ENCODE results near the gene UBA52. TPM values are rescaled to one million over a fixed set of nuclear protein-coding genes. Genes with fewer than 3 reads are reported as not detected.

The UBA52 gene
- total RNA-seq, 1 donor from 2014 or later, result 859 TPM

GRCh38 chr19:18610556-18611326 is 39.1 kb downstream of the UBA52 start:
- Histone ChIP-seq H3K36me3 (ENCODE audit: control insufficient read depth, insufficient read depth, low read length) (no peaks in the 10 kb centered on the region), H3K27me3 (ENCODE audit: control insufficient read depth, insufficient read depth, low read length) (peaks cover 86% of the 10 kb centered on the region), H3K4me3 (ENCODE audit: low read depth, low read length) (no peak overlapping the region)
- no peak for TF ChIP-seq CTCF (IDR thresholded peaks at IDR 0.05; ENCODE audit: insufficient read depth, low read length, poor library complexity, severe bottlenecking)
- DNase-seq (ENCODE audit: low read depth), result no peak

DNA sequence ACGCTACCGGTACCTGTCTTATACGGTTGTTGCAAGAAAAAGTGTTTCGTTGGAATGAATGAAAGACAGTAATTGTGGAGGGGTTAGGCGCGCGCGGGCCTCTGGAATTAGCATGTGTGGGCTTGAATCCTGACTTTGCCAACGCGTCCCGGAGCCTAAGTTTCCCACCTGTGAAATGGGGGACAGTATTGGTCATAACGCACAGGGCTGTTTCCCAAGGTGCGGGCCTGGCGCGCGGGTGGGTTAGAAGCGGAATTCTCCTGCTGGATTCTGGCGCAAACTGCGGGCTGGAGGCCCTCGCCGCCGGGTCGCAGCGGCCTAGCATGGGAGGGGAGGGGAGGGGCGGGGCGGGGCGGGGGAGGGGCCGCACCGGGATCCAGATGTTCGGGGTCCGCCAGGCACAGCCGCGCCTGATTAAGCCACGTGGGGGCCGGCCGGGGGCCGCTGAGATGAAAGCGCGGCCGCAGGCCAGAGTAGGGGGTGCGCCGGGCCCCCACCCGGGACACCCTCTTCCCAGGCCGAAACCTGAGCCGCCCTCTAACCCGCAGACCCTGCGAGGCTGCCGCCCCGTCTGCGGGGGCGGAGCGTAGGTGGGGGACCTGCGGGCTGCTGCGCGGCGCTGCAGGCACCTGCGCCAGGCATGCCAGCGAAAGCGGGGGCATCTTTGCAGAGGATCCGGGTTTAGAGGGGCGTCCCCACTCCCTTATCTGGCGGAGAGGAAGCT is 39.8 kb downstream of the UBA52 start:
- Histone ChIP-seq H3K4me3 (ENCODE audit: low read depth, low read length) (no peak overlapping the region), H3K36me3 (ENCODE audit: control insufficient read depth, insufficient read depth, low read length) (no peaks in the 10 kb centered on the region), H3K27me3 (ENCODE audit: control insufficient read depth, insufficient read depth, low read length) (peaks cover 83% of the 10 kb centered on the region)
- DNase-seq (ENCODE audit: low read depth), result no peak
- TF ChIP-seq CTCF (IDR thresholded peaks at IDR 0.05; ENCODE audit: insufficient read depth, low read length, poor library complexity, severe bottlenecking), result no peak

DNA sequence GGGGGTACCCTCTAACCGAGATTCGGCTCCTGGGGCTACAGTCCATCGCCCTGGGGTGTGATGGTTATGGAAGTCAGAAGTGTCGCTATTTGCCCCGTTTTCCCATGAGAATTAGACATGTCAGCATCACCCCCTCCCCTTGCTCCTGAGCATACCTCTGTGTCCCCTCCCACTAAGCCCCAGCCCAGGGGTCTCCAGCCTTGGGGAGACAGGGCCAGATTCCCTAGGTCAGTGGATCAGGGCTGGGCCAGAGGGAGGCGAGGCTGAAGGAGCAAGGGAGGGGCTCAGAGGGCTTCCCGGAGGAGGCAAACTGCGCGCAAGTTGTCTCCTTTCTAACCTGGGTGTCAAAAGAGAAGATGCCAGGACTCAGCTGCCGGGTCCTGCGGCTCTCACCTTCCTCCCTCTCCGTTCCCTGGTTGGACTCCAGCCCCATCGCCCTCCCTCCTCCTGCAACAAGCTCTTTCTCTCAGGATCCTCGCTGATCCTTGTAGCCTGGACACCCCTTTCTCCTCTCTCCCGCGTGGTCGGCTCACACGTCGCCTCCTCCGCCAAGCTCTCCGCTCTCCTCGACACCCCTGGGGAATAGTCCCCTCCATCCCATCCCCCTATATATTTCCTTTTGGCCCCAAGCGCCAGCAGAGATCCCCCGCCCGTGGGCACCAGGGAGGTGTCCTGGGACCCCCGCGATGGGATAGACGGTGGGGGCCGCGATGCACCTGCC is 40.6 kb downstream of the UBA52 start:
- DNase-seq (ENCODE audit: low read depth), result no peak
- TF ChIP-seq CTCF (IDR thresholded peaks at IDR 0.05; ENCODE audit: insufficient read depth, low read length, poor library complexity, severe bottlenecking), result no peak
- H3K36me3 ChIP-seq (ENCODE audit: control insufficient read depth, insufficient read depth, low read length), result no peaks in the 10 kb centered on the region
- H3K4me3 ChIP-seq (ENCODE audit: low read depth, low read length), result peak overlapping the region; percentile 32
- H3K27me3 ChIP-seq (ENCODE audit: control insufficient read depth, insufficient read depth, low read length), result peaks cover 78% of the 10 kb centered on the region

- Histone ChIP-seq H3K27me3 (ENCODE audit: control insufficient read depth, insufficient read depth, low read length) (peaks cover 71% of the 10 kb centered on the region), H3K4me3 (ENCODE audit: low read depth, low read length) (peak within 1 kb of the TSS; percentile 32), H3K36me3 (ENCODE audit: control insufficient read depth, insufficient read depth, low read length) (no peaks in the 10 kb centered on the region)
- TF ChIP-seq CTCF (IDR thresholded peaks at IDR 0.05; ENCODE audit: insufficient read depth, low read length, poor library complexity, severe bottlenecking), result no peak
- DNase-seq (ENCODE audit: low read depth), result no peak
These were observed 41.3 kb downstream of the UBA52 start, which contains the start of gene TMEM59L for GRCh38 chr19:18612772-18613588. TSS of gene TMEM59L (plus strand) at chr19:18612870. CDS start at chr19:18612959, 89 bp downstream.

DNA sequence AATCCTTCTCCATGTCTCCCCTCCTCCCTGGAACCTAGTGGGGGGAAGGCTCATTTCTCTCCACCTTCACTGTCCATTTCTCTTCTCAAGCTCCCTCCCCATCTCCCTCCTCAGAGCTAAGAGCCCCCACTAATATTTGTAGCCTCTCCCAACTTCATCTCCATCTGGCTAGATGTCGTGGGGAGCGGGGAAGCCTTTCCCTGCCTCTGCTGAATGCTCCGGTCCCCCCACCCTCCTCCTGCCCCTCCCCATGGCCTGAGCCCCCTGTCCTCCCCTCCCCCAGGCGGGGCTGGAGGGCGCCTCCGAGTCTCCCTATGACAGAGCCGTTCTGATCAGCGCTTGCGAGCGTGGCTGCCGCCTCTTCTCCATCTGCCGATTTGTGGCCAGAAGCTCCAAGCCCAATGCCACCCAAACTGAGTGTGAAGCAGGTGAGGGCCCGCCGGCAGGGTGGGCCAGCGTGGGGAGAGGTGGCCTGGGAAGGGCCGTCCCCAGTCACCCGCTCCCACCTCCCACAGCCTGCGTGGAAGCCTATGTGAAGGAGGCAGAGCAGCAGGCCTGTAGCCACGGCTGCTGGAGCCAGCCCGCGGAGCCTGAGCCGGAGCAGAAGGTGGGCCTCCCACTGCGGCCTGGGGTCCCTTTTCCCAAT is 42.1 kb downstream of the UBA52 start:
- no peaks in the 10 kb centered on the region for H3K36me3 ChIP-seq (ENCODE audit: control insufficient read depth, insufficient read depth, low read length)
- TF ChIP-seq CTCF (IDR thresholded peaks at IDR 0.05; ENCODE audit: insufficient read depth, low read length, poor library complexity, severe bottlenecking), result no peak
- DNase-seq (ENCODE audit: low read depth), result no peak
- no peak overlapping the region for H3K4me3 ChIP-seq (ENCODE audit: low read depth, low read length)
- H3K27me3 ChIP-seq (ENCODE audit: control insufficient read depth, insufficient read depth, low read length), result peaks cover 63% of the 10 kb centered on the region
